Stimulated activated CD4-positive, alpha-beta T cell treated with anti-CD3 and anti-CD28 coated beads, Interleukin-15, amount 100 ng/mL, for 1 hour (primary cell): Measurements from ENCODE around the gene TUBB3.
"Not testable (repeated sequence)": the region's sequence is repeated elsewhere in the genome, so short reads cannot be mapped to it uniquely, and the experiment has no call there.

ENCODE experiments used
- DNase-seq, 2 donors: peaks; one replicate each; pipeline ENCODE4 v3.0.0-alpha.2; 2020; ENCODE audit warnings: low read depth in 1 of 2, low spot score in 1 of 2

The TUBB3 gene

DNA sequence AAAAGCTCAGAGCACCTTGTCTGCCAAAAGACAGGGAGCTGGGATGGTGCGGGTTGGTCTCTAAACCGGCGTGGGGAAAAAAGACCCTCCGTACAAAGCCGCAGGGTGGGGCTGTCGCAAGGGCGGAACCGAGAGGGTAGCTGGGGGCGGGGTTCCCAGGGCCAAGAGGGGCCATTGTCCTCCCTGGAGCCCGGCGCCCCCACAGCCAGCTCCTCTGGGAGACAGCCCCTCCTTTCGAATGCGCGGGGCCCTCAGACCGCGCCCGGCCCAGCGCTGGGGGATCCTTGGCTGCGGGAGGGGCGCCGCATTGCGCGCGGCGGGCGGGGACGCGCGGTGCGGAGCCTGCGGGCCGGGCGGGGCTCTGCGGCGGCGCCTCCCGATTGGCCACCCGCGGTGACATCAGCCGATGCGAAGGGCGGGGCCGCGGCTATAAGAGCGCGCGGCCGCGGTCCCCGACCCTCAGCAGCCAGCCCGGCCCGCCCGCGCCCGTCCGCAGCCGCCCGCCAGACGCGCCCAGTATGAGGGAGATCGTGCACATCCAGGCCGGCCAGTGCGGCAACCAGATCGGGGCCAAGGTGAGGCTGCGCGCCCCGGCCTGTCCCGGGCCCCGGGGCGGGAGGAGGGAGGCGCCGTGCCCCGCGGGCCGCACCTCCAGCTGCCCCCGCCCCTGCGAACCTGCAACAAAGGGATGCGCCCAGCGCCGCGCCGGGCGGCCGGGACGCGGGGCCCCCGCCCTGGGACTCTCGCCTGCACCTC lies at the start of gene TUBB3:
TSS of gene TUBB3 (plus strand) at position 459 of the 756 bp plus-strand sequence. CDS start at position 519, 60 bp downstream.
- no peak for DNase-seq

DNA sequence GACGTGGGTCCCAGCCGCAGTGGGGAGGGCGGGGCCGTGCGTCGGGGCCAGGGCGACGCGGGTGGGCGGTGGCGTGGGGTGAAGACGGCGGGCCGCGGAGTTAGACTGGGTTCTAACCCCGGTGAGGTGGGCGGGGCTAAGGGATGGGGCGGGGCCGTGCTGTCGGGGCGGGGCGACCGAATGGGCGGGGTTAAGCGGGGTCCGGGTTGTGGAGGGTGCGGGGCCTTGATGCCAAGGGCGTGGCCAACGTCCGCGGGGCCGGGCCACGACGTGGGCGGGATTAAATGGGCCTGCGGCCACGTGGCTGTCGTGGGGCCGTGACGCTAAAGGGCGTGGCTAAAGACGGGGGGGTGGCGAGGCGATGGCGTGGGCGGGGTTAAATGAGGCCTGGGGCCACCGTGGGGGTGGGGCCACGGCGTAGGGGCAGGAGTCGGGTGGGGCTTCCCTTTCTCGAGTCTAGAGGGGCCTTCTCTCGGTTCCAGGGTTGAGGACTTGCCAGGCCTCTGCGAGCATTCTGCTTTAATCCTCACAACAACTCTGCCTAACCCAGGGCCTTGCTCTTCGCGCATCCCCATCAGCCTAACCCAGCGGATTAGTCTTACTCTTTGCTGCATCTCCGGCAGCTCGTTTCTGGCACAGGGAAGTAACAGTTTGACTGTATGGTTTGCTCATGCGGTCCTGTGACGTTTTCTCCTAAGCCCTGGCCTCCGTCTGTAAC lies 49.0 kb upstream of the TUBB3 start:
- peak; percentile 91 to 94 for DNase-seq

DNA sequence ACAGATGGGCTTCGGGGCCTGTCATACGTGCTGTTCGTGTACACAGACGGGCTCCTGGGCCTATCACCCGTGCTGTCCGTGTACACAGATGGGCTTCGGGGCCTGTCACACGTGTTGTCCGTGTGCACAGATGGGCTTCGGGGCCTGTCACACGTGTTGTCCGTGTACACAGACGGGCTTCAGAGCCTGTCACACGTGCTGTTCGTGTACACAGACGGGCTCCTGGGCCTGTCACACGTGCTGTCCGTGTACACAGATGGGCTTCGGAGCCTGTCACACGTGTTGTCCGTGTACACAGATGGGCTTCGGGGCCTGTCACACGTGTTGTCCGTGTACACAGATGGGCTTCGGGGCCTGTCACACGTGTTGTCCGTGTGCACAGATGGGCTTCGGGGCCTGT lies 44.0 kb upstream of the TUBB3 start:
- DNase-seq: not testable (repeated sequence)

DNA sequence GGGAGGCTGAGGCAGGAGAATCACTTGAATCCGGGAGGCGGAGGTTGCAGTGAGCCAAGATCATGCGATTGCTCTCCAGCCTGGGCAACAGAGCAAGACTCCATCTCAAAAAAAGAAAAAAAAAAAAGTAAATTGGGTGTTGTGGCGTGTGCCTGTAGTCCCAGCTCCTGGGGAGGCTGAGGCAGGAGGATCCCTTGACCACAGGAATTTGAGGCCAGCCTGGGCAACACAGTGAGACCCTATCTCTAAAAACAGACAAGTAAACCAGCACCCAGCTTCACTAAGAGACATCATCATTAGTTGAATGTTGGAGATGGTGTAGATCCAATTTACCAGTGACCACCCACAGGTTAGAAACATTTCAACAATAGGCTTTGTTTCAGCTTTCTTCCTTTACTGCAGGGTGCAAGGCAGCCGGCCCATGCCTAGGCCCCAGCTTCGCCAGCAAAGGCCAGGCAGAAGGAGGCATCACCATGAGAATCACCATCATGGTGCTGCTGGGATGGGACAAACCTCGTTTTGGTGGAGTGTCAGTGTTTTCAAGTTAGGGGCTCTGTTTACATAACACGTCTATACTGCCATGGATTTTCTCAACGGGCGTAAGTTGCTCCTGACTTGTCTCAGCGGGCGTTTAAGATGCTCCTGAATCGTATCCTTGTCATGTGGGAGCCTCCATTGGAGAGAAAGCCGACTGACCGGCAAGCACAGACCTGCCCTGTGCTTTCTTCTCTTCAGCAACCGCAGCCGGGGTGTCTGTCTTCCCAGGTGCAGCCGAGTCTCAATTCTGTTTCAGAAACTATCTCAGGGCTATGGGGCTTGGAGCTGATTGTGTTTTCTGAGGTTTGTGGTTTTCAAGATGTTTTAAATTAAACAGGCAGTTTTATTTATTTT lies 42.4 kb upstream of the TUBB3 start:
- no peak for DNase-seq

DNA sequence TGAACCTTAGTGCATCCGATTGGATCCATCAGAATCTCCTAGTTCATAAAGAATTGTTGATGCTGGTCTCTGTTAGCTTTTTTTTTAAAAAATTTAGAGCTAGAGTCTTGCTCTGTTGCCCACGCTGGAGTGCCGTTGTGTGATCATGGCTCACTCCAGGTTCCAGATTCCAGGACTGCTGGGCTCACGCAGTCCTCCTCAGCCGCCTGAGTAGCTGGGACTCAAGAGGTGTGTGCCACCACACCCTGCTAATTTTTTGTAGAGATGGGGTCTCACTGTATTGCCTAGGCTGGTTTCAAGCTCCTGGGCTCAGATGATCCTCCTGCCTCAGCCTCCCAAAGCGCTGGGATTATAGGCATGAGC lies 41.8 kb upstream of the TUBB3 start:
- no peak for DNase-seq

DNA sequence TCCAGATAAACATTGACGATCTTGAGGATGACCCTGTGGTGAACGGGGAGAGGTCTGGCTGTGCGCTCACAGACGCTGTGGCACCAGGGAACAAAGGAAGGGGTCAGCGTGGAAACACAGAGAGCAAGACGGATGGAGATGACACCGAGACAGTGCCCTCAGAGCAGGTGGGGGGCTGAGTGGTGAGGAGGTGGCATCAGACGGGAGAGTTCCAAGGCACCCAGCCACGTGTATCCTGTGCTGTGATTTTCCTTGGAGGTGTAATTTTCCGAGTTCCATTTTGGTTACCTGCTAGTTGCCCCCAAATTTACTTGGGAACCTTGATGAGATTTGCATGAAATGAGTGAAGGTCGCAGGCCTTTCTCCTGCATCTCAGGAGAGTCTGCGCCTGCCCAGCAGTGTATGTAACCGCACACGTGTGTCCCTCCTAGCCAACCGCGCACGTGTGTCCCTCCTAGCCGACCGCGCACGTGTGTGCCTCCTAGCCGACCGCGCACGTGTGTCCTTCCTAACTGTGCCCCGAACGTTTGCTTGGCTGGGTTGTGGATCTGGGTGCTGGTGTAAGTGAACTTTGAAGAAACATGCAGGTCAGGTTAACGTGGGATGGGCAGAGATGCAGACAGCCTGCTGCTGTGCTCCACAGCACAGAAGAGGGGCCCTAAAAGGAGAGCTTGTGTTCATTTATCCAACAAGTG lies 39.6 kb upstream of the TUBB3 start:
- DNase-seq: no peak

DNA sequence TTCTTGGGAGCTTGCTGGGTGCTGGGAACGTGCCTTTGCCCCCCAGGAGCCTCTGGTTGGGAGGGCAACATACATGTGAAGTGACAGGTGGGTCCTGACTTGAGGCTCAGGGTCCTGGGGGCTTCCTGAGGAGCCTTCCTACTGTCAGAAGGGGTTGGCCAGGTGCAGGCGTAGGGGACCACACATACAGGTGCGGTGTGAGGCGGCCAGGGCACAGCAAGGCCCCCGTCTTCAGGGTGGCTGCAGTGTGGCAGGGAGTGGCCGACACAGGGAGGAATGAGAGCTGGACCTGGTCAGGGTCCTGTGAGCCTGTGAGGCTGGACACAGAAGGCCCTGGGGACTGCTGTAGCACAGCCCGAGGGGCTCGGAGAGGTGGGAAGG lies 39.1 kb upstream of the TUBB3 start:
- DNase-seq: no peak

DNA sequence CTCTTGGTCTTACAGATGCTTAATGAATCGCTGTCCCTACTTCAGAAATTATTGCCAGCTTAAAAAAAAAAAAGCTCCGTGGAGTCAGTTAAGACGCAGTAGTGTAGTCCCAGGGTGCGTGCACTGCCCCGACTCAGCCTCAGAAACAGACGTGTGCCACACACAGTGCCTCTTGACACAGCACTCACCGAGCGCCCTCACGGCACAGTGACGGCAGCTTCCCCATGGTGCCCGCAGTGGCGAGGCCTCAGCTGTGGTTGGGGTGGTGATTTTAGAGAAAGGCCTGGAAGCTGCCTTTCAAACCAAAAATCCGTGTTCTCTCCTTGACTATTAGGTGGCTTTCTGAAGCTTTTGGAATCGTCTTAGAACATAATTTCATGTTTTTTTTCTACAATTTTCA lies 35.9 kb upstream of the TUBB3 start:
- DNase-seq: no peak

DNA sequence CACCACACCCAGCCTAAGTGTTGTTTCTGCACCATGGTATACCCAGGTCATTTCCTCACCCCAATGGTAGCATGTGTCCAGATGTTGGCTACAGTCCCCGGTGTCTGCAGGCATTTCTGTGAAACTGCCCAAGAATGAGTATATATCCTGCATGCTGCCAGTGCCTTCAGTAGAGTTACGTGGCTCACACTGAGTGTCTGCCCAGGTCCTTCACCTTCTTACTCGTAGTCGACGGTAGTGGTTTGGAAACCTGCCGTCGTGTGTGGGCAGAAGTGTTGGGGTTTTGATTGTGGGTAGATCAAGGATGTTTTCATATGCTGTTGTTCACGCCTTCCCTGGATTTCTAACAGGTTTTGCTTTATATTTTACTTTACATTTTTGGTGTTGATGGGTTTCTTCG lies 32.9 kb upstream of the TUBB3 start:
- no peak for DNase-seq

DNA sequence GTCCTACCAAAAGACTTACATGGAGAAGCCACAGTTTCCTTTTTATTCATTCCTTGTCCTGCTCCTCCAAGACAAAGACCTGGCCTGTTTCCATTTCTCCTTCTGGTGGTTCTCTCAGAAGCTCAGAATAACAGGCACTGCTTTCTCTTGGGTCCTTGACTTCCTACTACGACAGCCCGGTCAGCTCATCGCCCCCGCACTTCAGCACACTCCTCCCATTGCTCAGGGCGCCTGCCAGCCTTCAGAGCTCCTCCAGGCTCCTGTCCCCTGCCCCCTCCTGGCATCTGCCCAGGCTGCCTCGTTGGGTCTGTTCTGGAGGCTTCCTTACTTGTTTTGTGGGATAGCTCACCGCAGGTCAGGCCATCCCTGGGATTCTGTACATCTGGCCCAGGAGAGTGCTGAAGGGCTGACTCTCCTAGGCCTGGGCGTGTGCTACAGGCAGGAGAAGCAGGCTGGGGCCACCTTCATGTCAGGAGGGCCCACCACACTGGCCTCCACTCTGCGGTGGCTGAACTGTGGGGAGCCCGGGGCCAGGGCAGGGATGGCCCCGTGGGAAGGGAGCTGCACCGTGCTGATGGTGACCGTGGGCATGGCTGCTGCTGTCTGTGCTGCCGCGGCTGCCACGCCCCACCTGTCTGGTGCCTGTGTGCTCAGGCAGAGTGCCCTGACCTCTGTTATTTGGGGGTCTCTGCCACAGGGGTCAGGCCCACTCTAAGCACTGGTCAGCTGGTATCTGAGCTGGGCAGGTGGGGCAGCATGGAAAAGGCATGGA lies 32.1 kb upstream of the TUBB3 start:
- no peak for DNase-seq

DNA sequence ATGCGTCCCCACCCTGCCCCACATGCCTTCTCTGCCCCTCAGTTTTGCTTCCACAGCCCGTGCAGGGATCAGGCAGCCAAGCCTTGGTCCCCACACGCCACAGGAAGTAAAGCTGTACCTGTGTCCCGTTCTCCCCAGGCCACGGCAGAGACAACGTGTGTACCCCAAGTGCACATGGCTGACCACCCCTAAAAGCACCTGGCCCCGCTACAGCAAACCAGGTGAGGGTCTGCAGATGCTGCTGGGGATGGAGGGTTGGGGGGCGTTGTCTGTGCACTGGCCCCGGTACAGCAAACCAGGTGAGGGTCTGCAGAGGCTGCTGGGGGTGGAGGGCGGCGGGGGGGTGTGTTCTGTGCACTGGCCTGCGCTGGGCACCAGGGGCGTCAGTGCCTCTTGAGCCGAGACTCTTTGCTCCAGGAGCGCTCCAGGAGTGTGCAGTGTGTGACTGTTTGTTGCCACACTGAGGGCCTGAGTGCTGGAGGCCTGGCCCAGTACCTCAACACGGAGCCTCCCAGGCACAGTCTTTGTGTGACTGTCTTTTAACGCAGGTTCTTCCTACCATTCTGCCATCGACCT lies 31.0 kb upstream of the TUBB3 start:
- DNase-seq: no peak

DNA sequence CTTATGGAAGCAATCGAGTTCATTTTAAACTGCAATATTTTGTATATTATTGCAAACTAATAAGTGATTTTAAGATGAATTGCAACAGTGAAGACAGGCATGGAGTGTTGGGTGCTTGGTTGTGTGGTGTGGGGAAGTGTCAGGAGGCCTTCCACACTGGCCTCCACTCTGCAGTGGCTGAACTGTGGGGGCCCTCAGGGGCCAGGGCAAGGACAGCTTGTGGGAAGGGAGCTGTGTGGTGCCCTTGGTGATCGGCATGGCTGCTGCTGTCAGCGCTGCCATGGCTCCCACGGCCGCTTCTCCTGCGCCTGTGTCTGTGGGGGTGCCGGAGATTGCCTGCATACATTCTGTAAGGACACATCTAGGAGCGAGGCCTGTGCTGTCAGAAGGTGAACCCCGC lies 30.5 kb upstream of the TUBB3 start:
- no peak for DNase-seq

DNA sequence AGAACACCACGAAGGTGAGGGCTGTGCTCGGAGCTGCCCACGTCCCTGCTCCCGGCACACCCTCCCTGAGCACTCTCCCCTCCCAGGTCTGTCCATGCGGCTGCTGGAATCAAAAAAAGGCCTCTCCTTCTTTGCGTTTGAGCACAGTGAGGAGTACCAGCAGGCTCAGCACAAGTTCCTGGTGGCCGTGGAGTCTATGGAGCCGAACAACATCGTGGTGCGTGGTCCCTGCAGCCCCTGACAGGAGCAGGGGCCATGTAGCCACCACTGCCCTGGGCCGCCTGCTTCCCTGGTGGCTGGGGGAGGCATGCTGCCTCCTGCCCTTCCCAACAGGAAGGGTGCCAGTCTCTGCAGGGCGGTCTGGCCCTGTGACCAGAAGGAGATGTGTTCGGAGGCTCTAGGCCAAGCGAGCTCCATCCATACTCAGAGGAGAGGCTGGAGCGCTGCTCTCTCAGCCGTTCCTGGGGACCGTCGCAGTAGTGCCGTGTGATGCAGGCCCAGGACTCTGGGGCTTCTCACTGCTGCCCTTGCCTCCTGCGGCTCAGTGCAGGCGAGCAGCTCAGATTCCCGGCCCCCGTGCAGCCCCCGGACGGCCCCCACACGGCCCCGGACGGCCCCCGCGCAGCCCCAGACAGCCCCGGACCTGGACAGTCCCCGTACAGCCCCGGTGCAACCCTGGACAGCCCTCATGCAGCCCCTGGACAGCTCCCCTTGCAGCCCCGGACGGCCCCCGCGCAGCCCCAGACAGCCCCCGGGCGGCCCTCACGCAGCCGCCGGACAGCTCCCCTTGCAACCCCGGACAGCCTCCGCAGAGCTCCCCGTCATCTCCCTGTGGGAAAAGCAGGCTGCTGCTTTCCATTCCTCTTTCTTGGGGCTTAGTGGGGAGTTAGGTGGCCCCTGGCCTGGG lies 29.2 kb upstream of the TUBB3 start:
- DNase-seq: no peak

DNA sequence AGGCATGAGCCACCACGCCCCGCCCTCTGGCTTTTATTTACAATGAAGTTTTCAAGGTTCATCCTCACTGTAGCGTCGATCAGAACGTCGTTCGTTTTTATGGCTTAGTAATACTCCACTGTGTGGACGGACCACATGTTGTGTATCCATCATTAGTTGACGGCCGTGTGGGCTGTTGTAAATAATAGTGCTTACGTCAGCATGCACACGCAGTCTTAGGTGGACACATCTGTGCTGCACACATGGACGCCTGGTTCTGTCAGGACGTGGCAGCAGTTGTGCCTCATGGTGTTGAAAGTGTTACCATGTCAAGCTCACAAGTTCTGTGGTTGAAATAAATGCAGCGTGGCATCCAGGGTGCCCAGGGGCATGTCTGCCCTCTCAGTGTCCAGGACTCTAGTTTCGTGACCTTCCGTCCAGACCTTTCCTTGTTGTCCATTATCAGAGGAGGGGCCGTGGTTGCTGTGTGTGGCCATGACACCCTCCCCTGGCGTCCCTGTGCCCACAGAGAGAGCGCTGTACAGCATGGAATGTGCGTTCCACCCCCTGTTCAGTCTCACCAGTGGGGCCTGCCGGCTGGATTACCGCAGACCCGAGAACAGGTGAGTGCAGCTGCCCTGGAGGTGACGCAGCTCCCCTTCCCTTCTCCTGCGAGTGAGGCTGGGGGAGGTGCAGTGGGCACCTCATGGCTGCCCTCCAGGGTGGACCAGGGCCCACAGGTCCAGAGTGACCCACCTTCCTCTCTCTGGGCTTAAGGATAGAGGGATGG lies 27.5 kb upstream of the TUBB3 start:
- DNase-seq: no peak

DNA sequence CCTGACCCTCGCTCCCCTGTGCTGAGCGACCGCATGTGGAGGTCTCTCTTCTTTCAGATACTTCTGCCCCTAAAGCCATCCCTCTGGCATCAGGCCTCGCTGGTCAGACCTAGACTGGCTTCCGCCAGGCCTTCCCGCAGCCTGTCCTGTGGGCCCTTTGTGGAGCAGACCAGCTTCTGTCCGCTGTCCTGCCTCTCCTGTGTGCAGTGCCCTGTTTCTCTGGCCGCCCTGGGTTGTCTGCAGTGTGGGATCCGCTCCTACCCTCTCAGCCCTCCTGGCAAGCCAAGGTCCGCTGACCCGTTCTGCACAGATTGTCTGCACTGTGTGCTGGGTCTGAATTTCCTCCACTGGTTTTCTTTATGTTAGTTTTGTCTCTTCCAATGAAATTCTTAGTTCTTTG lies 25.9 kb upstream of the TUBB3 start:
- no peak for DNase-seq

DNA sequence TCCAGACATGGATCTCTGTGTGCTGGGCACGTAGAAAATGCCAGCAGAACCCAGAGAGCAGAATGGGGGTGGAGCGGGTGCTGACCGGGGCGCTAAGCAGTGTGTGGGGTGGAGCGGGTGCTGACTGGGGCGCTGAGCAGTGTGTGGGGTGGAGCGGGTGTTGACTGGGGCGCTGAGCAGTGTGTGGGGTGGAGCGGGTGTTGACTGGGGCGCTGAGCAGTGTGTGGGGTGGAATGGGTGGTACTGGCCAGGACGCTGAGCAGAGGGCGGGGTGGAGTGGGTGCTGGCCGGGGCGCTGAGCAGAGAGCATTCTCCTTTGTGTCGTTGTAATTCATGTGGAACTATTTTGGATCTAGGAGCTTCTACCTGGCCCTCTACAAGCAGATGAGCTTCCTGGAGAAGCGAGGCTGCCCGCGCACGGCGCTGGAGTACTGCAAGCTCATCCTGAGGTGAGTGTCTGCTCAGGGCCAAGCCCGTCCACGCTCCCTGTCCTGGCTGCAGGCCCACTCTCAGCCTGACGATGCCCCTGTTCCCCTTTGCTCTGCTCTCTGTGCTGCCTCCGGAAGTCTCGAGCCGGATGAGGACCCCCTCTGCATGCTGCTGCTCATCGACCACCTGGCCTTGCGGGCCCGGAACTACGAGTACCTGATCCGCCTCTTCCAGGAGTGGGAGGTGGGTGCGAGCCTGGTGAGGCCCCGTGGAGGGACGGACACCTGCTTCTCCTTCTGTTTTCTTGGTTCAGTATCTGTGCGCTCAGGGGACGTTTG lies 24.8 kb upstream of the TUBB3 start:
- no peak for DNase-seq

DNA sequence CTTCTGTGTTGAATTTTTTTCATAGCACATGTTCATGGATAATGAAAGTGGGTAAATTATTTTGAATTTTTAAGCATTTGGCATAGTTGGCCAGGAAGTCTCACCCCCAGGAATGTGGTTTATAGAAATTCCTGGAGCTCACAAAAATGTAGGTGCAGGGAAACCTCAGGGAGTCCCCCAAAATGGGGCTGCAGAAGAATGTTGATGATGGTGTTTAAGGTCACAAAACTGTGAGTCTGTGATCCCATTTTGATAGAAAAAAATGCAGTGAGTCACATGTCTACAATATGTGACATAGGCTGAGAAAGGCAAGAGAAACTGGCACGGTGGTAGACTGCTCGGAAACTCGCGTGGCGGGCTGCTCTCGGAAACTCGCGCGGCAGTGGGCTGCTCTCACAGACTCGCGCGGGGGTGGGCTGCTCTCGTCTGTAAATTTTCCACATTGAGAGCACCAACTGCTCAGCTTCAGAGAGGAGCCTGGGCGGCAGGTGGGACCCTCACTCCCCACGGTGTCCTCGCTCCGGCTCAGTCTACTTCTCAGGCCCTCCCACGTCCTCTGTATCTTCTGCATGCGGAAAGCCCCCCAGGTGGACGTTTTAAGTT lies 23.2 kb upstream of the TUBB3 start:
- DNase-seq: no peak
